PFSK-1 (cell line): Measurements from ENCODE around the gene SETD6.

Experiments
- FOXP2 ChIP-seq: optimal IDR thresholded peaks from 2 replicates; pipeline ENCODE3; 2011; ENCODE audit warnings: borderline replicate concordance, control low read depth, inconsistent platforms; ENCODE audit not compliant: insufficient read depth; ENCODE audit errors: extremely low read length, extremely low read depth
- POLR2AphosphoS5 ChIP-seq: IDR thresholded peaks from 2 replicates; pipeline ENCODE4 v1.6.1; 2012; ENCODE audit warnings: low read depth, mild to moderate bottlenecking, control low read depth, low read length, moderate library complexity
- REST ChIP-seq, 2 experiments: IDR thresholded peaks; 2 replicates each; pipeline versions ENCODE4 v1.6.1 to v1.8.0; 2011 to 2012; ENCODE audit warnings: low read depth in 2 of 2, low read length in 2 of 2, control low read depth in 1 of 2, inconsistent platforms in 1 of 2, mild to moderate bottlenecking in 1 of 2, moderate library complexity in 1 of 2; ENCODE audit not compliant: insufficient read depth in 1 of 2
- SIN3A ChIP-seq: IDR thresholded peaks from 2 replicates; pipeline ENCODE4 v1.6.1; 2012; ENCODE audit warnings: mild to moderate bottlenecking, low read length, moderate library complexity, borderline replicate concordance; ENCODE audit not compliant: insufficient read depth
- TAF1 ChIP-seq: IDR thresholded peaks from 2 replicates; pipeline ENCODE4 v1.6.1; 2012; ENCODE audit warnings: low read length, control low read depth, borderline replicate concordance; ENCODE audit not compliant: insufficient read depth

SETD6 gene

GRCh38 chr16:58497935-58498334, 17.4 kb upstream of the SETD6 start:
- TF ChIP-seq TAF1: no peak
- no peak for TF ChIP-seq REST (IDR thresholded peaks at IDR 0.05; ENCODE audit: insufficient read depth in 1 of 2, low read depth in 2 of 2, low read length in 2 of 2)
- no peak for TF ChIP-seq POLR2AphosphoS5
- TF ChIP-seq SIN3A: no peak
- TF ChIP-seq FOXP2: no peak

GRCh38 chr16:58498341-58499091, 16.8 kb upstream of the SETD6 start:
- TF ChIP-seq REST (IDR thresholded peaks at IDR 0.05; ENCODE audit: insufficient read depth in 1 of 2, low read depth in 2 of 2, low read length in 2 of 2) (no peak), POLR2AphosphoS5 (no peak), FOXP2 (no peak), TAF1 (no peak), SIN3A (no peak)

GRCh38 chr16:58499092-58499511, 16.2 kb upstream of the SETD6 start:
- TF ChIP-seq TAF1: no peak
- TF ChIP-seq POLR2AphosphoS5: no peak
- TF ChIP-seq REST (IDR thresholded peaks at IDR 0.05; ENCODE audit: insufficient read depth in 1 of 2, low read depth in 2 of 2, low read length in 2 of 2): no peak
- TF ChIP-seq FOXP2: no peak
- TF ChIP-seq SIN3A: no peak

GRCh38 chr16:58499615-58500351, 15.5 kb upstream of the SETD6 start, which contains the start of gene NDRG4:
TSS of gene NDRG4 (plus strand) at chr16:58500143. CDS start at chr16:58500249, 106 bp downstream.
- TF ChIP-seq TAF1 (no peak), FOXP2 (no peak), SIN3A (no peak), REST (IDR thresholded peaks at IDR 0.05; ENCODE audit: insufficient read depth in 1 of 2, low read depth in 2 of 2, low read length in 2 of 2) (no peak), POLR2AphosphoS5 (no peak)
